ENCODE results near the gene DIPK1A. TPM values are rescaled to one million over a fixed set of nuclear protein-coding genes. Genes with fewer than 3 reads are reported as not detected.

Gene DIPK1A
- total RNA-seq, 3 donors from 2014 or later: 12.1 to 14.7 (median 14.4) TPM

GRCh38 chr1:93002781-93003180 lies 41.5 kb upstream of the DIPK1A start:
- no peak overlapping the region for H3K27ac ChIP-seq
- H3K4me1 ChIP-seq: no peaks in the 10 kb centered on the region
- intact Hi-C loops (cut with DNase I; ENCODE audit: low total_unique reads): no loop called here
- H3K36me3 ChIP-seq: no peaks in the 10 kb centered on the region
- H3K9me3 ChIP-seq: no peaks in the 10 kb centered on the region
- DNase-seq (ENCODE audit: low spot score in 2 of 2): no peak
- TF ChIP-seq, protein P1, sequence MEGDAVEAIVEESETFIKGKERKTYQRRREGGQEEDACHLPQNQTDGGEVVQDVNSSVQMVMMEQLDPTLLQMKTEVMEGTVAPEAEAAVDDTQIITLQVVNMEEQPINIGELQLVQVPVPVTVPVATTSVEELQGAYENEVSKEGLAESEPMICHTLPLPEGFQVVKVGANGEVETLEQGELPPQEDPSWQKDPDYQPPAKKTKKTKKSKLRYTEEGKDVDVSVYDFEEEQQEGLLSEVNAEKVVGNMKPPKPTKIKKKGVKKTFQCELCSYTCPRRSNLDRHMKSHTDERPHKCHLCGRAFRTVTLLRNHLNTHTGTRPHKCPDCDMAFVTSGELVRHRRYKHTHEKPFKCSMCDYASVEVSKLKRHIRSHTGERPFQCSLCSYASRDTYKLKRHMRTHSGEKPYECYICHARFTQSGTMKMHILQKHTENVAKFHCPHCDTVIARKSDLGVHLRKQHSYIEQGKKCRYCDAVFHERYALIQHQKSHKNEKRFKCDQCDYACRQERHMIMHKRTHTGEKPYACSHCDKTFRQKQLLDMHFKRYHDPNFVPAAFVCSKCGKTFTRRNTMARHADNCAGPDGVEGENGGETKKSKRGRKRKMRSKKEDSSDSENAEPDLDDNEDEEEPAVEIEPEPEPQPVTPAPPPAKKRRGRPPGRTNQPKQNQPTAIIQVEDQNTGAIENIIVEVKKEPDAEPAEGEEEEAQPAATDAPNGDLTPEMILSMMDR (IDR thresholded peaks at IDR 0.05): no peak
- no peak for TF ChIP-seq POLR2A (IDR thresholded peaks at IDR 0.05)
- no peak for TF ChIP-seq POLR2AphosphoS5 (IDR thresholded peaks at IDR 0.05)
- H3K27me3 ChIP-seq: no peaks in the 10 kb centered on the region
- no peak overlapping the region for H3K4me3 ChIP-seq

DNA sequence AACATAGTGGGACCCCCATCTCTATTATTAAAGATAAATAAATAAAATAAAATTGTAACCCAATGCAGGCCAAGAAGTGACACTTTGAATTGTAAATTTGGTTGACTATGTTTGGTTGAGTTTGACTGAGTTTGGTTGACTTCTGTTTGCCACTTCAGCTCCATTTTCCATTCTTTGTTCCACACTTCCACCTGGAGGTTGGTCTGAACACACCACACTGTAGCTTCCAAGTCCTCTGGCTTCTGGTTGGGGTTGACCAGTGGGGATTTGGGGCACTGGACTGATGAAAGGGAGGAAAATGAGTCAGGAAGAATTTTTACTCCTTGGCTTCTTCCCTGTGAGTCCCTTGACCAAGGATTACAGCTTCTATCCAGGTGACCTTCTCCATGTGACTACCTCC lies 40.6 kb upstream of the DIPK1A start:
- no peaks in the 10 kb centered on the region for H3K4me1 ChIP-seq
- H3K27me3 ChIP-seq: no peaks in the 10 kb centered on the region
- no peaks in the 10 kb centered on the region for H3K36me3 ChIP-seq
- DNase-seq (ENCODE audit: low spot score in 2 of 2): no peak
- H3K9me3 ChIP-seq: no peaks in the 10 kb centered on the region
- intact Hi-C loops (cut with DNase I; ENCODE audit: low total_unique reads): no loop called here
- TF ChIP-seq, protein P1 (IDR thresholded peaks at IDR 0.05): no peak
- no peak for TF ChIP-seq POLR2AphosphoS5 (IDR thresholded peaks at IDR 0.05)
- no peak for TF ChIP-seq POLR2A (IDR thresholded peaks at IDR 0.05)
- H3K27ac ChIP-seq: no peak overlapping the region
- H3K4me3 ChIP-seq: no peak overlapping the region

GRCh38 chr1:93000751-93001175 lies 39.5 kb upstream of the DIPK1A start:
- H3K9me3 ChIP-seq: no peaks in the 10 kb centered on the region
- intact Hi-C loops (cut with DNase I; ENCODE audit: low total_unique reads): no loop called here

GRCh38 chr1:93000291-93000690 lies 39.0 kb upstream of the DIPK1A start:
- H3K4me1 ChIP-seq: no peaks in the 10 kb centered on the region
- H3K9me3 ChIP-seq: no peaks in the 10 kb centered on the region
- no peaks in the 10 kb centered on the region for H3K27me3 ChIP-seq
- intact Hi-C loops (cut with DNase I; ENCODE audit: low total_unique reads): no loop called here
- H3K36me3 ChIP-seq: no peaks in the 10 kb centered on the region
- no peak overlapping the region for H3K4me3 ChIP-seq
- no peak overlapping the region for H3K27ac ChIP-seq
- TF ChIP-seq, protein P1 (IDR thresholded peaks at IDR 0.05): no peak
- TF ChIP-seq POLR2A (IDR thresholded peaks at IDR 0.05) (no peak), POLR2AphosphoS5 (IDR thresholded peaks at IDR 0.05) (no peak)
- DNase-seq (ENCODE audit: low spot score in 2 of 2): no peak

More at GRCh38 chr1:93000751-93001175, 39.5 kb upstream of the DIPK1A start:
- Histone ChIP-seq H3K27ac (no peak overlapping the region), H3K36me3 (no peaks in the 10 kb centered on the region), H3K27me3 (no peaks in the 10 kb centered on the region), H3K4me1 (no peaks in the 10 kb centered on the region), H3K4me3 (no peak overlapping the region)
- TF ChIP-seq POLR2A (IDR thresholded peaks at IDR 0.05) (no peak), POLR2AphosphoS5 (IDR thresholded peaks at IDR 0.05) (no peak)
- TF ChIP-seq, protein P1 (IDR thresholded peaks at IDR 0.05): no peak
- no peak for DNase-seq (ENCODE audit: low spot score in 2 of 2)

DNA sequence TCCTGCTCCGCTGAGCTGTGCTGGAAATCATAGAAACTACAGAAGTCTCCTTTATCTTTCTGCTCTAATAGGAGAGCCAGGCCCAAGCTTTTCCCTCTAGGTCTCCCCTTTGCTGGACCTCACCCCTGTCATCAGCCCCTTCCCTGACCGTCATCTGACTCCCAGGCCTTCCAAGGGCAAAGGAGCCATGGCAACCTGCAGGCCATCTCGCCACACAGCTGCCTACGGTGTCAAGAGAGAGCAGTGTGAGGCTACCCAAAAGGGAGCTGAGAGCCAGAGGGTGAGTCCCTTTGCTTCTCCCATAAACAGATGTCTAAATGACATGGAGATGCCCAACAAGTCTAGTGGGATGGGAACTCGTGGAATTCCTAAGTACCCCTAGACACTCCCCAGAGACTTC lies 37.6 kb upstream of the DIPK1A start:
- TF ChIP-seq POLR2A (IDR thresholded peaks at IDR 0.05) (no peak), POLR2AphosphoS5 (IDR thresholded peaks at IDR 0.05) (no peak)
- TF ChIP-seq, protein P1 (IDR thresholded peaks at IDR 0.05): no peak
- H3K27me3 ChIP-seq: no peaks in the 10 kb centered on the region
- intact Hi-C loops (cut with DNase I; ENCODE audit: low total_unique reads): loop anchor here (10.0 kb wide), 1 partner anchor 134 kb away; no protein-coding TSS in a partner anchor
- DNase-seq (ENCODE audit: low spot score in 2 of 2): no peak
- no peaks in the 10 kb centered on the region for H3K9me3 ChIP-seq
- H3K36me3 ChIP-seq: no peaks in the 10 kb centered on the region
- H3K4me3 ChIP-seq: no peak overlapping the region
- no peaks in the 10 kb centered on the region for H3K4me1 ChIP-seq
- no peak overlapping the region for H3K27ac ChIP-seq

Data from breast epithelium (tissue), 4 donors.